Hepatocyte (in vitro differentiated cells): ENCODE data around the gene DYRK1B. TPM values are rescaled to one million over a fixed set of nuclear protein-coding genes. Genes with fewer than 3 reads are reported as not detected.

Source experiments
- DNase-seq: peaks from one replicate; pipeline ENCODE4 v3.0.0-alpha.2; 2016; ENCODE audit warnings: low spot score
- H2AFZ ChIP-seq: fragments of 200-600 bp; sonication (generic); 2 replicates; pipeline ENCODE4 v1.6.0; 2016; ENCODE audit warnings: antibody characterized with exemption, mild to moderate bottlenecking
- H3K27ac ChIP-seq: fragments of 200-600 bp; sonication (generic); 2 replicates; pipeline ENCODE4 v1.5.1; 2016; ENCODE audit warnings: mild to moderate bottlenecking
- H3K27me3 ChIP-seq: fragments of 200-600 bp; sonication (generic); 2 replicates; pipeline ENCODE4 v1.6.1; 2016
- H3K36me3 ChIP-seq: fragments of 200-600 bp; sonication (generic); replicated peaks from 2 replicates; pipeline ENCODE4 v1.5.1; 2016; ENCODE audit warnings: low read depth; ENCODE audit not compliant: insufficient read depth
- H3K4me1 ChIP-seq: fragments of 200-600 bp; sonication (generic); 2 replicates; pipeline ENCODE4 v1.5.1; 2016; ENCODE audit warnings: mild to moderate bottlenecking, moderate library complexity; ENCODE audit not compliant: insufficient read depth
- H3K4me2 ChIP-seq: fragments of 200-600 bp; sonication (generic); 2 replicates; pipeline ENCODE4 v1.6.0; 2016
- H3K4me3 ChIP-seq: fragments of 200-600 bp; sonication (generic); 2 replicates; pipeline ENCODE4 v1.5.1; 2016; ENCODE audit warnings: mild to moderate bottlenecking
- H3K79me2 ChIP-seq: fragments of 200-600 bp; sonication (generic); 2 replicates; pipeline ENCODE4 v1.6.0; 2017; ENCODE audit warnings: mild to moderate bottlenecking
- H3K9me2 ChIP-seq: fragments of 200-600 bp; sonication (generic); replicated peaks from 2 replicates; pipeline ENCODE4 v1.6.0; 2017; ENCODE audit warnings: mild to moderate bottlenecking; ENCODE audit not compliant: insufficient read depth
- H3K9me3 ChIP-seq: fragments of 200-600 bp; sonication (generic); 2 replicates; pipeline ENCODE4 v1.5.1; 2016; ENCODE audit warnings: low read depth, mild to moderate bottlenecking
- H4K20me1 ChIP-seq: fragments of 200-600 bp; sonication (generic); 2 replicates; pipeline ENCODE4 v1.6.0; 2016; ENCODE audit warnings: mild to moderate bottlenecking; ENCODE audit not compliant: insufficient read depth, poor library complexity, severe bottlenecking
- CTCF ChIP-seq: fragments of 200-600 bp; sonication (generic); IDR thresholded peaks from 2 replicates; pipeline ENCODE4 v1.5.1; 2016; ENCODE audit warnings: antibody characterized with exemption, mild to moderate bottlenecking; ENCODE audit not compliant: poor library complexity
- EZH2 ChIP-seq: fragments of 200-600 bp; sonication (generic); IDR thresholded peaks from 2 replicates; pipeline ENCODE4 v1.6.1; 2016; ENCODE audit warnings: antibody characterized with exemption, mild to moderate bottlenecking, borderline replicate concordance
- EZH2phosphoT487 ChIP-seq: fragments of 200-600 bp; sonication (generic); IDR thresholded peaks from one replicate; pipeline ENCODE4 v1.6.1; 2018; ENCODE audit warnings: antibody characterized with exemption, mild to moderate bottlenecking, low read depth, moderate library complexity; ENCODE audit not compliant: unreplicated experiment, severe bottlenecking
- WGBS: methylation state at CpG from one replicate; pipeline ENCODE4 v1.1.6; 2016; ENCODE audit warnings: low lambda C conversion rate; ENCODE audit errors: missing lambda C conversion rate; 5-methylcytosine and 5-hydroxymethylcytosine counted together
- polyA plus RNA-seq: library from polyadenylated mRNA; unstranded; fragments of >200 nt; fragmentation: Nextera tagmentation; extraction: Ambion mirVana; gene quantifications from 2 replicates; pipeline ENCODE4 v1.2.1, GENCODE V29; 2016
- total RNA-seq: library from RNA; depleted of rRNA; stranded (reverse); fragments of >200 nt; gene quantifications from 2 replicates; pipeline ENCODE4 v1.2.3, GENCODE V29; 2014

Gene DYRK1B
- total and polyA plus RNA-seq, 2 experiments from 2014 or later, result 12.2 to 25.7 TPM

DNA sequence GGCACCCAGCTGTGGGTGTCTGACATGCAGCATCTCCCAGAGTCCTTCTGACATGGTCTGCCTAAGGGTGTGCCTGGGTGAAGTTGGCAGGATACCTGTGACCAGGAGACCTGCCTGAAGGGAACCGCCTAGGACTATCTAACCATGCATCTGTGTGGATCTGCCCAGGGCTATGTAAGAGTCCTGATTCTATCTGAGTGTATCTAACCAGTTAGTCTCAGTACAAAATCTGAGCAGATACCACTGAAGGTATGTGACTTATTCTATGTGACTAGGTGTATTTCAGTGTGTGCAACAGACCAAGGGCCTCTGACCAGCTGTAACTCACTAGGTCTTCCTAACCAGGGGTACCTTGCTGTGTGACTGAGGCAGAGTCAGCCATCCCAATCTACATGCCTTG, 40.4 kb upstream of the DYRK1B start:
- TF ChIP-seq EZH2 (no peak), CTCF (no peak), EZH2phosphoT487 (no peak)
- Histone ChIP-seq H3K79me2 (no peaks in the 10 kb centered on the region), H4K20me1 (no peaks in the 10 kb centered on the region), H3K27me3 (no peaks in the 10 kb centered on the region), H3K4me3 (no peak overlapping the region), H2AFZ (no peak overlapping the region), H3K4me2 (no peak overlapping the region), H3K9me2 (no peaks in the 10 kb centered on the region), H3K27ac (no peak overlapping the region), H3K4me1 (no peaks in the 10 kb centered on the region), H3K36me3 (no peaks in the 10 kb centered on the region), H3K9me3 (no peaks in the 10 kb centered on the region)
- DNase-seq, result no peak
- 85% methylated on average over 1 of the region's 1 CpG for WGBS

- TF ChIP-seq EZH2phosphoT487 (no peak), EZH2 (no peak), CTCF (no peak)
- Histone ChIP-seq H3K4me3 (no peak overlapping the region), H4K20me1 (no peaks in the 10 kb centered on the region), H3K9me3 (no peaks in the 10 kb centered on the region), H2AFZ (no peak overlapping the region), H3K4me2 (no peak overlapping the region), H3K36me3 (no peaks in the 10 kb centered on the region), H3K4me1 (no peaks in the 10 kb centered on the region), H3K27ac (no peak overlapping the region), H3K9me2 (no peaks in the 10 kb centered on the region), H3K27me3 (no peaks in the 10 kb centered on the region), H3K79me2 (no peaks in the 10 kb centered on the region)
- DNase-seq, result no peak
- WGBS, result 94% methylated on average over 20 of the region's 20 CpGs
These were observed 39.4 kb upstream of the DYRK1B start for GRCh38 chr19:39873385-39873784.

DNA sequence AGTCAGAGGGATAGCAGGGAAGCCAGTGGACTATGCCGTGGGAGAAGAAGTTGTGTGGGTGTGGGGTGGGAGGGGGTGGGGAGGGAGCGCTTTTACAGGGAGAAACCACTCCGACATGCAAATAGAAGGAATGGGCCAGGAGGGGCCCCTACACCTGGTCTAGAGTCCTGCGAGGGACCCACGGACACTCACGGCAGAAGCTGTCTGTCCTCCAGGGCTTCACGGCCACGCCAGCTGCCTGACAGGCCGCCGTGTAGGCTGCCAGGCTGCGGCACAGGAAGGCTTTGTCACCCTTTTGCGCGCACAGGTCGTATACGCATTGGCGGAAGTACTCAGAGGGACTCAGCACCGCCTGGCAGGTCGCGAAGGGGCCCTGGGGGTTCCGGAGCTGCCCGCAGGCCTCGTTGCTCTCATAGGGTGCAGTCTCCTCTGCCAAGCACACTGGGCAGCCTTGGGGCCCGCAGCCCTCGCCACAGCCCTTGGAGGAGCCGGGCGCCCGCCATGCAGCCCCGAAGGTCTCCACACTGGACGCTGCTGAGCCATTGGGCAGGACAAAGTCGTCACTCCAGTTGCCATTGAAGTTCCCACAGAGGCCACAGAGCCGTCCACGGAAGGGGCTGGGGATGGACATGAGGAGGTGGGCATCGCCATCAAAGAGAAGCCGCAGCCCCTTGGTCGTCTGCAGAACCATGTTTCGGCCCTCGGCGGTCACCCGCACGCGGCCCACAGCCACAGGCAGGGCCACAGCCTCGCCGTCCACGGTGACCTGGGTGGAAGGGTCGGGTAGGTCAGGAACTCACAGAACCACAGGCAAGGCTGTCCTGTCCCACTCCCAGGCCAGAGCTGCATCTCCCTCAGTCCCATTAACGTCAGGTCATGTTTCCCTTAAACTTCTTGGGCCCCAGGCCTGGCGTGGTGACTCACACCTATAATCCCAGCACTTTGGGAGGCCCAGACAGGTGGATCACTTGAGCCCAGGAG, 38.2 kb upstream of the DYRK1B start:
- H3K36me3 ChIP-seq, result no peaks in the 10 kb centered on the region
- no peak overlapping the region for H3K4me3 ChIP-seq
- no peak overlapping the region for H3K4me2 ChIP-seq
- no peak for DNase-seq
- H3K9me3 ChIP-seq, result no peaks in the 10 kb centered on the region
- no peak overlapping the region for H2AFZ ChIP-seq
- H3K79me2 ChIP-seq, result no peaks in the 10 kb centered on the region
- H3K27me3 ChIP-seq, result no peaks in the 10 kb centered on the region
- WGBS, result 94% methylated on average over 45 of the region's 47 CpGs
- no peak overlapping the region for H3K27ac ChIP-seq
- no peak for TF ChIP-seq EZH2
- no peak for TF ChIP-seq EZH2phosphoT487
- TF ChIP-seq CTCF, result no peak
- no peaks in the 10 kb centered on the region for H3K9me2 ChIP-seq
- no peaks in the 10 kb centered on the region for H3K4me1 ChIP-seq
- H4K20me1 ChIP-seq, result no peaks in the 10 kb centered on the region
